Loucy (cell line): ENCODE data around the gene CLDN15.
"Not testable (repeated sequence)": the region's sequence is repeated elsewhere in the genome, so short reads cannot be mapped to it uniquely, and the experiment has no call there.

ENCODE experiments used
- H2AFZ ChIP-seq: fragments of 200-600 bp; sonication (generic); 2 replicates; pipeline ENCODE4 v1.6.0; 2016; ENCODE audit warnings: antibody characterized with exemption, mild to moderate bottlenecking, low read length, moderate library complexity
- H3F3A ChIP-seq: fragments of 200-600 bp; 2 replicates; pipeline ENCODE4 v1.6.0; 2016; ENCODE audit warnings: antibody characterized with exemption, low read depth, mild to moderate bottlenecking
- H3K27me3 ChIP-seq: fragments of 200-600 bp; sonication (generic); 2 replicates; pipeline ENCODE4 v1.6.1; 2014; ENCODE audit warnings: low read length, mild to moderate bottlenecking; ENCODE audit not compliant: insufficient read depth, poor library complexity, severe bottlenecking
- H3K36me3 ChIP-seq: fragments of 200-600 bp; sonication (generic); 2 replicates; pipeline ENCODE4 v1.6.1; 2016; ENCODE audit warnings: low read length; ENCODE audit not compliant: insufficient read depth
- H3K4me1 ChIP-seq: fragments of 200-600 bp; sonication (generic); 2 replicates; pipeline ENCODE4 v1.5.1; 2014; ENCODE audit warnings: low read length, mild to moderate bottlenecking; ENCODE audit not compliant: insufficient read depth, poor library complexity, severe bottlenecking
- H3K4me2 ChIP-seq: fragments of 200-600 bp; sonication (generic); 2 replicates; pipeline ENCODE4 v1.6.0; 2014; ENCODE audit warnings: antibody characterized with exemption, low read length, low read depth, mild to moderate bottlenecking; ENCODE audit not compliant: poor library complexity, severe bottlenecking
- H3K4me3 ChIP-seq: fragments of 200-600 bp; sonication (generic); 2 replicates; pipeline ENCODE4 v1.5.1; 2014; ENCODE audit warnings: low read length, mild to moderate bottlenecking, mixed read lengths; ENCODE audit not compliant: poor library complexity, severe bottlenecking
- H3K79me2 ChIP-seq: fragments of 200-600 bp; sonication (generic); 2 replicates; pipeline ENCODE4 v1.6.1; 2014; ENCODE audit warnings: low read length; ENCODE audit not compliant: insufficient read depth
- H3K9ac ChIP-seq: fragments of 200-600 bp; sonication (generic); 2 replicates; pipeline ENCODE4 v1.6.0; 2014; ENCODE audit warnings: mild to moderate bottlenecking, low read depth, low read length, moderate library complexity; ENCODE audit not compliant: poor library complexity, severe bottlenecking
- H3K9me2 ChIP-seq: fragments of 200-600 bp; sonication (generic); replicated peaks from 2 replicates; pipeline ENCODE4 v1.6.1; 2016; ENCODE audit warnings: low read depth, low read length, mixed read lengths
- H3K9me3 ChIP-seq: fragments of 200-600 bp; sonication (generic); 2 replicates; pipeline ENCODE4 v1.6.1; 2014; ENCODE audit warnings: mild to moderate bottlenecking, antibody characterized with exemption, low read length, low read depth; ENCODE audit not compliant: insufficient read depth
- H4K20me1 ChIP-seq: fragments of 200-600 bp; sonication (generic); 2 replicates; pipeline ENCODE4 v1.6.0; 2014; ENCODE audit warnings: antibody characterized with exemption, low read length, mild to moderate bottlenecking; ENCODE audit not compliant: insufficient read depth, poor library complexity, severe bottlenecking
- CTCF ChIP-seq: fragments of 200-600 bp; sonication (generic); conservative IDR thresholded peaks from 2 replicates; pipeline ENCODE4 v1.5.1; 2014; ENCODE audit warnings: mild to moderate bottlenecking, antibody characterized with exemption, low read length
- EZH2phosphoT487 ChIP-seq: fragments of 200-600 bp; IDR thresholded peaks from 2 replicates; pipeline ENCODE4 v1.6.1; 2018; ENCODE audit warnings: antibody characterized with exemption, mild to moderate bottlenecking, moderate library complexity, borderline replicate concordance

CLDN15 gene

GRCh38 chr7:101258243-101258731 lies 20.7 kb upstream of the CLDN15 start:
- no peak overlapping the region for H3K4me2 ChIP-seq
- H4K20me1 ChIP-seq = no peaks in the 10 kb centered on the region
- no peaks in the 10 kb centered on the region for H3K4me1 ChIP-seq
- H3F3A ChIP-seq = no peaks in the 10 kb centered on the region
- H3K27me3 ChIP-seq = no peaks in the 10 kb centered on the region
- no peak for TF ChIP-seq CTCF
- no peak for TF ChIP-seq EZH2phosphoT487
- no peak overlapping the region for H2AFZ ChIP-seq
- no peaks in the 10 kb centered on the region for H3K36me3 ChIP-seq
- H3K9me3 ChIP-seq = no peaks in the 10 kb centered on the region
- no peaks in the 10 kb centered on the region for H3K9me2 ChIP-seq
- no peak overlapping the region for H3K9ac ChIP-seq
- no peak overlapping the region for H3K4me3 ChIP-seq
- H3K79me2 ChIP-seq = no peaks in the 10 kb centered on the region

- Histone ChIP-seq H3K27me3 (no peaks in the 10 kb centered on the region), H3K9ac (no peak overlapping the region), H3F3A (no peaks in the 10 kb centered on the region), H3K79me2 (peaks cover 13% of the 10 kb centered on the region), H3K4me2 (no peak overlapping the region), H2AFZ (no peak overlapping the region), H3K9me2 (no peaks in the 10 kb centered on the region), H3K9me3 (no peaks in the 10 kb centered on the region), H3K4me1 (peaks cover 4% of the 10 kb centered on the region), H4K20me1 (peaks cover 12% of the 10 kb centered on the region), H3K4me3 (no peak overlapping the region), H3K36me3 (no peaks in the 10 kb centered on the region)
- TF ChIP-seq CTCF (no peak), EZH2phosphoT487 (no peak)
Measured at GRCh38 chr7:101255796-101256195, 18.2 kb upstream of the CLDN15 start.

- Histone ChIP-seq H3K4me2 (peak overlapping the region; percentile 99), H3K79me2 (peaks cover 37% of the 10 kb centered on the region), H3K4me3 (peak overlapping the region; percentile 83), H4K20me1 (peaks cover 21% of the 10 kb centered on the region), H3K9ac (peak overlapping the region; percentile 66), H3K4me1 (peaks cover 14% of the 10 kb centered on the region)
- not testable (repeated sequence) for H2AFZ ChIP-seq, H3K27me3 ChIP-seq, H3K36me3 ChIP-seq, H3F3A ChIP-seq, H3K9me2 ChIP-seq, H3K9me3 ChIP-seq
Measured at GRCh38 chr7:101253199-101253598, 15.6 kb upstream of the CLDN15 start.
